Right kidney (tissue), 9 donors: ENCODE results near the gene HTR2A.
A peak's percentile ranks its signal among the peaks of the same experiment; 100 is the strongest.

ENCODE experiments used
- DNase-seq: peaks from one replicate; pipeline ENCODE4 v3.0.0-alpha.2; 2016
- long read RNA-seq, 8 donors: transcript quantifications; one replicate each; lab custom pipeline, GENCODE V29; 2026

The HTR2A gene
- long read RNA-seq, donor 1, partial matches to known transcripts: 0 of 2 reads
- long read RNA-seq, donor 1, other reads (novel, unspliced or antisense): 0 of 2 reads
- long read RNA-seq, donor 2: 0 reads
- long read RNA-seq, donor 3: 0 reads
- long read RNA-seq, donor 4, partial matches to known transcripts: 0 of 2 reads
- long read RNA-seq, donor 4, other reads (novel, unspliced or antisense): 0 of 2 reads
- long read RNA-seq, donor 5: 0 reads
- long read RNA-seq, donor 6: 0 reads
- long read RNA-seq, donor 7: 0 reads
- long read RNA-seq, donor 8: 0 reads

DNA sequence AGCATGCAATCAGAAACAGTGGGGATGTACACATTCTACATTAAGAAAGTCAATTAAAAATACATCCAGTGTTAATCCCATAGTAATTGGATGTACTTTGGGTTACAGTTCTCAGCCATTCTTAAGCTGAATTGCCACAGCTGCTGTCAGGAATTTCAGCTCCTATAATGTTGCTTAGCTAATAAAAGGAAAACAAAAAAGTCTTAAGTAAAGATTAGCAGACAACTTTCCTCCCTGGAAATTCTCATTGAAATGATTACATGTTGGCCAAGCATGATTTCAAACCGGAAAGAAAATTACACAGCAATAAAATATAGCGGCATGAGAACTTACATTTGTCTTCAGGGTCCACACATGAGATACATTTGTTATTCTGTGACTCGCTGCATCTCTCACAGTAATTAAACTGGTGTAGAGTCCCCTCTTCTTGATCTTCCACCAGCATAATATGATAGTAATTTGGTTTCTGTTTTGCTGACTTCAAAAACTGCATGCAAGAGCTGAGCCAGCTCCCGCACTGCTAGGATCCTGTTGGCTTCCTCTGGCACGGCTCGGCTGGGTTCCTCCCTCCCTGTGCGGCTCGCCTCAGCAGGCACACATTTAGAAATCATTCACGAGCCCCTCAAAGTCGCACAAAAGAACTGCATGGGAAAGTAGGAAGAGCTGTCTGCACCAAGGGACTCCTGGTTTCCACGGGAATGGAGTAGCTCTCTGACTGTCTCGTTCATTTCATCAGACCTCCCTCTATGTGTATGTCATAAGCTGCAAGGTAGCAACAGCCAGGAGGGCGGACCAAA, at the start of gene HTR2A:
HTR2A (minus strand) TSS at position 713 of the 797 bp plus-strand sequence. CDS start 1,147 bp downstream, outside the sequence.
- peak; percentile 58 for DNase-seq

DNA sequence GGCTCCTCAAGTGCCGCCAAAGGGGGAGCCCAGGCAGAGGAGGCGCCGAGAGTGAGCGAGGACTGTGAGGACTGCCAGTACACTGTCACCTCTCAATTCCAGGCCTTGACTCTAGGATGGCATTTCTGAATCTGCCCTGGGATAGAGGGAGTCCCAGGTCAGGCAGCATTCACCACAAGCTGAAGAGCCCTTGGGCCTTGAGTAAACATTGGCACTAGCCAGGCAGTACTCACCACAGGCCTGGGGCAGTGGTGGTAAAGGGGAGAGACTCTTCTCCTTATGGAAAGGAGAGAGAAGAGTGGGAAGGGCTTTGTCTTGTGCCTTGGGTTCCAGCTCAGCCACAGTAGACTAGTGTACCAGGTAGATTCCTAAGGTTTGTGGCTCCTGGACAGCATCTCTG, 39.7 kb upstream of the HTR2A start:
- no peak for DNase-seq

DNA sequence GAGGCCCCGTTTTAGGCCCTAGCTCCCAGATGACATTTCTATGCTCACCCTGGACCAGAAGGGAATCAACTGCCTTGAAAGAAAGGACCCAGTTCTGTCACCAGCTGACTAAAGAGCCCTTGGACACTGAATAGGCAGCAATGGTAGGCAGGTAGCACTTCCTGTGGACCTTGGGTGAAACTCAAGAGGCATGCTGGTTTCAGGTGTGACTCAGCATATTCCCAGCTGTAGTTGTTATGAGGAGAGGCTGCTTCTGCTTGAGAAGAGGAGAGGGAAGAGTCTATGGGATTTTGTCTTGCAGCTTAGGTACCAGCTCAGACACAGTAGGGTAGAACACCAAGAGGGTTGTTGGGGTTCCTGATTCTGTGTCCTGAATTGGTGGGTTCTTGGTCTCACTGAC, 37.9 kb upstream of the HTR2A start:
- no peak for DNase-seq

DNA sequence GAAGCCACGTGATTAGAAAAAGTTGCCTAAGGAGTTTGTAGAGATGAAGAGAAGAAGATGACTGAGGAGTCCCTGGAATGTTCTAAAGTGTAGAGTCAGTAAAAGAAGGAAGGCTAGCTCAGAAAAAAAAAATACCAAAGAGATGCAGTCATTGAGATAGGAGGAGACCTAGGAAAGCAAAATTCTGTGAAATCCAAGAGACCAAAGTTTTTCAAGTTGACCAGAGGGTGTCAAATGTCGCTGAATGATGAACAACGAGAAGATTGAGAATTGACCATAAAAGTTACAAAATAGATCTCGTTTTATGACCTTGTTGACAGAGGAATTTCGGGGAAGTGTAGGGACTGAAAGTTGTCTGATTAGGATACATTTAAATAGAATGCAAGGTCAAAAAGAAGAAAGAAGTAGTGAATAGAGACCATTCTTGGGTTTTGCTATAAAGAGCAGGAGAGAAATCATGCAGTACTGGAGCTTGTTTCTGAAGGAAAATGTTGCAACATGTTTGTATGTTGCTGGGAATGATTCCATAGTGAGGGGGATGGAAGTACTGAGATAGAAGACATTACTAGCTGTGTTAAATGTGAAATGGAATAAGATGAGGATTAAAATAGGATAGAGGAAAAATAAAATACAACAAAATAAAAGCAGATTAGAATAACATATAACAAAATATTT, 30.2 kb upstream of the HTR2A start:
- no peak for DNase-seq

DNA sequence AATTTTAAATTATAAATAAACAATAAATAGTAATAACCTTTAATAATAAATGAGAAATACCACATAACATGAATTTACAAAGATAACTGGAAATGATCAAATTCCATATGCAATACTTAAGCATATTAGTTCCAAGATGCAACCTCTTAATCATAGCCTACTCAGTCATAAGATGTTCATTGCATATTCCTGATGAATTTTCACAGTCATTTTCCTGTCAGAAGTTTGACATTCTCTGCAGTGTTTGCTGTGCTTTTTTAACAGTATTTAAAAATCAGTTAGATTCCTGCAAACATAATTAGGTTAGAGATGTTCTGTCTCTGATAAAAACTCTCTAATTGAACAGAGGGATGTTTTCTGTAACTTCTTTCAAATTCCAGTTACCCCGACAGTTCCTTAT, 28.6 kb upstream of the HTR2A start:
- no peak for DNase-seq

DNA sequence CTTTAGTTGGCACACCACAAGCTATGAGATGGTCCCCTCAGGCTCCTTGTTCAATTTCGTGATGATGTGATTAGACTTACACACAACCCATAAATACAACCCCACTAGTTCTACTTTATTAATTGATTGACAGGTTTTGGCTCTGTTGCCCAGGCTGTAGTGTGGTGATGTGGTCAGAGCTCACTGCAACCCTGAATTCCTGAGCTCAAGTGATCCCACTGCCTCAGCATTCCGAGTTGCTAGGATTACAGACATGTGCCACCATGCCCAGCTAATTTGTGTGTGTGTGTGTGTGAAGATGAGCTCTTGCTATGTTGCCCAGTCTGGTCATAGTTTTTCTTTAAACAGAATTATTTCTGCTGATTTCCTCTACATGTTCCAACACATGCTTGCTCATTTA, 17.5 kb upstream of the HTR2A start:
- no peak for DNase-seq

DNA sequence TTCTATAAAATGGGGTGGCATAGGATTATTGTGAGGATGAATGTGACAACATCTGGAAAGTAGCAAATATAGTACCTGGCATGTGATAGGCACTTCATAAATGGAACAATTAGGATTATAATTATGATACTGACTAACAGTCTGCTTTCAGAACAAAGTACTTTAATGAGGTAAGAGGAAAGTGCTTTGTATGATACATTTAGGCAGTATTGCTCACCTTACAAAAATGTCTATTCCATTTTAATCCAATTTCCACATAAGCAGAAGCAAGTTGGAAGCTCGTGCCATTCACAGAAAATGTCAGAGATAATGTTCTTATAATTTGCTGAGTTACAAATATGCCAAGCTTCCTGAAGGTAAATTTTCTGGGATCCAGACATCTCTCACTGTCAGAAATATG, 16.9 kb upstream of the HTR2A start:
- DNase-seq: no peak

DNA sequence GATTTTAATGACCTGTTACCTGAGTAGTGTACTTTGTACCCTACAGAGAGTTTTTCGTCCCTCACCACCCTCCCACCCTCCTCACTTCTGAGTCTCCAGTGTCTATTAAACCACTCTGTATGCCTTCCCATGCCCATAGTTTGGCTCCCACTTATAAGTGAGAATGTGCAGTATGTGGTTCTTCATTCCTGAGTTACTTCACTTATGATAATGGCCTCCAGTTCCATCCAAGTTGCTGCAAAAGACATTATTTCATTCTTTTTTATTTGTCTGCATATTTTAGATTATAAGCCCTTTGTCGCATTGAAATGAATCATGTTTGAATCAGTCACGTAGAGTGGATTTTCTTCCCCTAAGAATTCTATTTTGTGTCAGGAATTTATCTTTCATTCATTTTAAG, 12.2 kb upstream of the HTR2A start:
- no peak for DNase-seq

DNA sequence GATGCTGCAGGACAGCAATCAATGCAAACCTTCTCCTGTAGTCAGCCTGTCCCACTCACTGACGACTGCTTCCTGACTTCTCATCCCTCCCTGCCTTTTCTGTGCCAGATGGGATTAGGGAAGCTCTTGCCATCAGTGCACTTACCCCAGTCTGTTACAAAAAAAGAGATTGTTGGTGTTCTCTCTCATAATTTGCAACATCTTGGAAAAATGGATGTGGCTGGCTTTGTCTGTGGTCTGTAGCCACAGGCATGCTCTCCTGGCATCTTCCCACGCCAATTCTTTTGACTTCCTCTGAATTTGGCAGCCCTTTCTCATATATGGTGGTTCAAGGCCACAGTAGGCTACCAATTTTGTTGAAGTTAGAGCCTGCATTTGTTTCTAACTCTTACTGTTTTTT, 11.6 kb upstream of the HTR2A start:
- DNase-seq: no peak

DNA sequence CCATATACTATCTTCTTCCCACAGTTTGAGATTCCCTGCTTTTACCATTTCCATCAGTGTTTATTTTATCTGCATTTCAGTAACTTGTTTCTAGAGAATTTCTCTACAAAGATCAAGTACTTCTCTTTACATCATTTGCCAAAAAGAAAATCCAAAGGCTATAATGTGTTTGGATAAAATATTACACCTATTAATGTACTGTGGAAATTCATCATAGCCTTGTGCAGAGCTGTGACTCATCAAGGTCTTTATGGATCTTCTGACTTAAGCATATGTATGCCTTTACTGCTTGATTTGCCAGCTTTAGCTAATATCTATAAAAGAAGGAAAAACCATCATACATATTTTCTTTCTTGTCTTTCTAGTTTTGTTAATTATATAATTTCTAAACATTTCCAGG, 9.6 kb upstream of the HTR2A start:
- no peak for DNase-seq

DNA sequence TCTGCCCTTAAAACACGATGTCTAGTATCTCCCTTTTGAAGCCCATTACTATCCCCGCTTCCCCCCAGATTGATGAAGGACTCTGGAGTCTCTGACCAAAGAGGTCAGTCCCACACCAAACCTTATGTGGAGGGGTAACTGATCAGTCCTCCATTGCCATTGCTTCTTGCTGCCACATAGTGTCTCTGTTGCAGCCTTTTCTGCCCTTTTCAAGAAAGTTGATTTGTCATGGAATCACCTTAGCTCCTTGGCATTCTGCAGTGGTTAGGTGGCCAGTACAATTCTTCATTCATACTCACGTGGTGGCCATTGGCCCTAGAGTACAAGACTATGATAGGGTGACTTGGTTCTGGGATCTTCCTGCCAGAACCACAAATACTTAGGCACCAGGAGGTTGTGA, 8.4 kb upstream of the HTR2A start:
- no peak for DNase-seq

DNA sequence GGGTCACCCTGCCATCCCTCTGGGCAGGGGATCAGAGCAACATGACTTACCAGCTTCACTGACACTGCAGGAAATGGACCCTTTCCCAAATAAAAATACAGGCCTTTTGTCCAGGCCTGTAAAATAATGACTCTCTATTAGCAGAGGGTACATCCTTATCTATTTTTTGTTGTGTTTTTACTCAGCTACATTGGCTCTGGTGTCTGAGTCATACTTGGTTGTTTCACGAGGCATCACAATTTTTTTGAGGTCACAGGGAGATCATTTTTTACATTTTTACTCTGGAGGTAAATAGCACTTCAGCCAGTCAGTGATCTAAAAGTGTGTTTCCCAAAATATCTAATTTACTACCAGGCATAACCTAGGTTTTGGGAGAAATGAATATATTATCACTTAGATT, 6.9 kb upstream of the HTR2A start:
- no peak for DNase-seq

DNA sequence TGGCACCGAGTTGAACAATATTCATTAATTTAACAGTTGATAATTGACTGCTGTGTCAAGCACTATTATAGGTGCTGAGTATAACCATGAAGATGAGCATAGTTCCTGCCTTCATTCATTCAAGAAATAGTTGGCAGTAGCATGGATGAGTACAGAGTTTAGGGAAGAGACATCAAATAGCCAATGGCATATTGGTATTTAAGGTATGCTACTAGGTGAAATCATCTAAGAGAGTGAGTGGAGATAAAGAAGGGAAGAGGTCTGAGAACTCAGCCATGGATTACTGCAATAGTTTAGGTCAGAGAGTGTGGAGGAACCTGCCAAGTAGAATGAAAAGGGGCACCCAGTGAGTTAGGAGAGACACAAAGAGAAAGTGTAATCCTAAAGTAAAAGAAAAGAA, 4.9 kb upstream of the HTR2A start:
- no peak for DNase-seq

DNA sequence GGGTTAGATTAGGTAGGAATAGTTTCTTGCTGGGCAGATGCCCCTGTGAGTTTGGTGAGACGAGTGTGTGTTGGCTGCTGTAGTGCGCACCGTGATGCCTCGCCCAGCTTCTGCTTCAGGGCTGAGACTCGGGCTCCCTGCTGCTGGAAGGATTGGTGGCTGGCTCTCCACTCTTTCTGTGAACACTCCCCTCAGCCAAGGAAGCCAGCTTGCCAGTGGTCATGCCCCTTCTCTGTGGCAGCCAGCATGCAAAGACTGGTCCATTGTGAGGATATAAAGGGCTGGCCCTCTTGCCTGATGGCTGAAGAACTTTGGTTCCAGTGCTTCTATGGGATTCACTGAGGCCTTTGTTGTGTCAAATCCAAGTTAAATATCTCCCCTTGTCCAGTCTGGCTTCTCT, 2.9 kb upstream of the HTR2A start:
- no peak for DNase-seq

DNA sequence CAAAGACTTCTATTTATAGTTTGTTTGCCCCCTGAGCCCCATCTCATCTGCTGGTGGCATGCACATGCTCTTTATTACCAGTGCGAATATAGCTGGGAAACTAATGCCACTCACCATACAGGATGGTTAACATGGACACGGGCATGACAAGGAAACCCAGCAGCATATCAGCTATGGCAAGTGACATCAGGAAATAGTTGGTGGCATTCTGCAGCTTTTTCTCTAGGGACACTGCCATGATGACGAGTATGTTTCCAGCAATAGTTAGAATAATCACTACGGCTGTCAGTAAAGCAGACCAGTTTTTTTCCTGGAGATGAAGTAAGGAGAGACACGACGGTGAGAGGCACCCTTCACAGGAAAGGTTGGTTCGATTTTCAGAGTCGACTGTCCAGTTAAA, 1.5 kb downstream of the HTR2A start:
- no peak for DNase-seq

DNA sequence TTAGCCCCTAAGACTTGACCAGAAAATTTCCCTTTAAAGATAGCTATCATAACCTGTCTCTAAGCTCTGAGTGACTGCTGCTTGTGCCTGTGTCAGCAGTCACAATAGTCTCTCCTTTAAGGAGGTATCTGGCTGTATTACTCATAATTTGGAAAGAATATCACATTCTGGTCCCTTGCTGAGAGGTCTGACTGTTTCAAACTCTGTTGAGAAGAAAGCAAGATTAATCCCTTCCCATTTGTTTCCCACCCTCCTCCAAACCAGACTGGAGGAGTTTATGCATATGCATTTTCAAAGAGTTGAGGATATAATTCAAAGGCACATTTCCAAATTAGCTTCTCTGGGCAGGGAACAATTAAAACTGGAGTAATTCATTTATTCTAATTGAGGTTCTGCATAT, 2.3 kb downstream of the HTR2A start:
- DNase-seq: no peak

DNA sequence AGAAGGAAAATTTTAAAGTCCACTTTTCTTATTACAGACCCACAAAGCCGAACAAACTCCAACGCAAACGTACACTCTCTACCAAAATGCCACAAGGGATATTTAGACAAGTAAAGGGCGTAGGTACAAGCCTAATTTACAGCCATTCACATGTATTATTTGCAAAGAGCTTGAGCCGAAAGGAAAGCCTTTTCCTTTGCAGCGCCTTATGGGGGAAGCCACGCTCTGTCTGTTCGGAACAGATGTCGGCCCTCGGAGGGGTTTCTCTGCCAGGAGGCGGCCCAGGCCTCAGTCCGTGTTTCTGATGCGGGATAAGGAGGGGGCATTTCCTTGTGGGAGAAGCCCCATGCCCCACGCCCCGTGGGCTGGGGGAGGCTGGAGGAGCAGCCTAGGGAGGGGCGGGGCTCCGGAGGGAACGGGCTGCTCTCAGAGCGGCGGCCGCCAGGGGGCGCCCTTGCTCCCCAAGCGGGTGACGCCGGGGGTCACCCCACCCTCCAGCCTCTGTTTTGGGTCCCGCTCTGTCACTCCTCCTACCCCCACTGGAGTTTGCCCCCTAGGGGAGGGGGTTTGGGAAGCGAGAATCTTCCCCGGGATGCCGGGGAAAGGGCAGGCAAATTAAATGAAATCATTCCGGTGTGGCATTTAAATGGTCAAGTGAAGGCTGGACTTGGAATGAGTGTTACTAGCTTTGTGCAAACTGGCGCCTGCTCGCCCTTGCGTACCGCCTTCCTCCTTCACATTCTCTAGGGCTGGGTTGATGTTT, 2.9 kb downstream of the HTR2A start:
- DNase-seq: peak; percentile 89

DNA sequence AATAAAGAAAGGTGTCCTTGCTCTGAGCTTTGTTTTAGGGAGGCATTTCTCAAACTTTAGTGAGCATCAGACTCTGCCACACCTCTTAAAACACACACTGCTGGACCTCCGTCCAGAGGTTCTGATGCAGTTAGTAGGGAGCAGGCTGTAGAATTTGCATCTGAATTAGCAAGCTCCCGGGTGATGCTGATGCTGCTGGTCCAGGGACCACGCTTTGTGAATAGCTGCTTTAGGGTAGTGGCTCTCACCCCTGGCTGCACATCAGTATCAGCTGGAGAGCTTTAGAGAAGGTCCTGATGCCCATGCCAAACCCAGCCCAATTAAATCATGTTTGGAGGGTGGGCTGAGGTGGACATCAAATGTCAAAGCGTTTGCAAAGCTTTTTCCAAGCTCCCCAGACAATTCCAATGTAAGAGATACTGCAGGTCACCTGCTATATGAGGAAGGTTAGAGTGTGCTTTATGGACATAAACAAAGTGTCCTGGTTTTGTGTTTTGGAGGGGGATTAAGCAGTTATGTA, 3.6 kb downstream of the HTR2A start:
- DNase-seq: no peak

DNA sequence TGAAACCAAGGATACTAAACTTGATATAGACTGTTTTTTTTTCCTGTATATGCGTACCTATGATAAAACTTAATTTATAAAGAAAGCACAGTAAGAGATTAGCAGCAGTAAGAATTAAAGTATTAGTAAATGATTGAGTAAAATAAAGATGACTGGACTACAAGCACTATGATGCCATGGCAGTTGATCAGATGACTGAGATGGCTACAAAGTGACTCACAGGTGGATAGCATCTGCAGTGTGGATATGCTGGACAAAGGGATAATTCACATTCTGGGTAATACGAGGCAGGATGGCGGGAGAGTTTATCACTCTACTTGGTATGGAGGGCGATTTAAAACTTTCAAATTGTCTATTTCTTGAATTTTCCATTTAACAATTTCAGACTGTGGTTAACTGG, 11.8 kb downstream of the HTR2A start:
- DNase-seq: no peak

DNA sequence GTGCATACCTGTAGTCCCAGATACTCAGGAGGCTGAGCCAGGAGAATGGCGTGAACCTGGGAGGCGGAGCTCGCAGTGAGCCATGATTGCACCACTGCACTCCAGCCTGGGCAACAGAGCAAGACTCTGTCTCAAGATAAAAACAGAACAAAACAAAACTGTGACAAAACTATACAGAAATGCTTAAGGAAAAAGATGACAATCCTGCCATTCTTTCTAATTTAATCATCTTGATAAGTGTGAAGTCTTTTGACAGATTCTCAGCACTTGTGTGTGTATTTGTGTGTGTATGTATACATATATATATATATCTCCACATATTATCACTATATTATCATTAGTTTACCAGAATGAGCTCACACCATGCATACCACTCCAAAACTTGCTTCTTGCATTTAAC, 12.3 kb downstream of the HTR2A start:
- no peak for DNase-seq

DNA sequence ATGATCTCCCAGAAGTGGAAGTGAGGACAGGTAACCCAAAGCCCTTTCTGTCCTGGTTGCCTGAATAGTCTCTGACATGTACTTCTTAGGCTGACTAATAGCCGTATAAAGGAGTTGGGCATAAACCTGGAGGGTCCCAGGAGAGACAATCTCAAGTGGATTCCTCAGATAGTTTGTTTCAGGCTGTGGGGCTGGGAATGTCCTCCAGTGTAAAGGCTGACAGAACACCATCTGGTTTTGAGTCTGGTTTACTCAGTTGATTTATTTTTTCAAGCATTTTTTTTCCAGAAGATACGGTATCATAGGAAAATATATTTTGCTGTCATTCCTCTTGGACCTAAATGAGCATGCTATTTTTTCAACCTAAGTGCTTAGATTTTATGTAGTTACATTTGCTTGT, 15.2 kb downstream of the HTR2A start:
- DNase-seq: no peak

DNA sequence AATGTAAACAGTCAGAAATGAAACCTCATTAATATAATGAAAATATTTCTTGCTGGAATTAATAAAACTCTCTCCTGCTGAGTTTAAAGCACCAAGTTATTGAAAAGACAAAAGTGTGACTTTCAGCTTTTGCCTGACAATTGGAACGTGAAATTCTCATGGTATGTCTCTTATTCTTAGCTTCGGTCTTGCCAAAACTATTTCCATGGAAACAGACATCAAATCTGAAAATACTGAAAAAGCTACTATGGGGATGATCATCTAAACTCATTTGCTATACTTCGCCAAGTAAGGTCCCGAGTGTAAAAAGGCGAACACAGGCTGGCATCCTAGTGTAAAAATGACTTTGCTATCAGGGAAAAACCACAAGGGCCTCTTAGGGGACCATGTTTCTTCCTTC, 22.8 kb downstream of the HTR2A start:
- DNase-seq: no peak

DNA sequence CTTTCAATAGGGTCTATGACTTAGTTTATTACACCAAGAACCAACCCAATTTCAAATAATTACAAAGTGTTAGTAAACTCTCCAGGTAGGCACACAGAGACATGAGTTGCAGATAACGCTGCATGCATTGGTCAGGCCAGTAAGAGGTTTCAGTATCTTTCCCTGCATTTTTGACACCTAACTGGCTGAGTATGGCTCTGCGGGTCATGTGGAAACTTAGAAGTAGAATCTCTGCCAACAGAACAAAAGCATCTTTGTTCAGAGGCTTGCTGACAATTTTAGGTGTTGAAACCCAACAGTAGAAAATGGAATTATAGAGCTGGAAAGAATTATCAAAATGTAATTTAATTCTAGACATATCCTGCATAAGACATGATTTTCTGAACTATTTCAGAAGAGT, 25.3 kb downstream of the HTR2A start:
- no peak for DNase-seq
